ENCODE results near the gene KRT7. TPM values are rescaled to one million over a fixed set of nuclear protein-coding genes. Genes with fewer than 3 reads are reported as not detected.

KRT7 gene
- total RNA-seq, 1 donor from 2014 or later: 768 TPM

- TF ChIP-seq CTCF (conservative IDR thresholded peaks at IDR 0.05; ENCODE audit: low read depth, low read length): no peak
- DNase-seq (ENCODE audit: low read depth): no peak
Measured at GRCh38 chr12:52245962-52246569, 13.0 kb downstream of the KRT7 start.

GRCh38 chr12:52246720-52247621 lies 13.9 kb downstream of the KRT7 start:
- H3K4me3 ChIP-seq (ENCODE audit: low read depth, low read length): no peak overlapping the region
- no peak for TF ChIP-seq CTCF (conservative IDR thresholded peaks at IDR 0.05; ENCODE audit: low read depth, low read length)
- no peak for DNase-seq (ENCODE audit: low read depth)

More at GRCh38 chr12:52245962-52246569, 13.0 kb downstream of the KRT7 start:
- H3K4me3 ChIP-seq (ENCODE audit: low read depth, low read length): no peak overlapping the region

DNA sequence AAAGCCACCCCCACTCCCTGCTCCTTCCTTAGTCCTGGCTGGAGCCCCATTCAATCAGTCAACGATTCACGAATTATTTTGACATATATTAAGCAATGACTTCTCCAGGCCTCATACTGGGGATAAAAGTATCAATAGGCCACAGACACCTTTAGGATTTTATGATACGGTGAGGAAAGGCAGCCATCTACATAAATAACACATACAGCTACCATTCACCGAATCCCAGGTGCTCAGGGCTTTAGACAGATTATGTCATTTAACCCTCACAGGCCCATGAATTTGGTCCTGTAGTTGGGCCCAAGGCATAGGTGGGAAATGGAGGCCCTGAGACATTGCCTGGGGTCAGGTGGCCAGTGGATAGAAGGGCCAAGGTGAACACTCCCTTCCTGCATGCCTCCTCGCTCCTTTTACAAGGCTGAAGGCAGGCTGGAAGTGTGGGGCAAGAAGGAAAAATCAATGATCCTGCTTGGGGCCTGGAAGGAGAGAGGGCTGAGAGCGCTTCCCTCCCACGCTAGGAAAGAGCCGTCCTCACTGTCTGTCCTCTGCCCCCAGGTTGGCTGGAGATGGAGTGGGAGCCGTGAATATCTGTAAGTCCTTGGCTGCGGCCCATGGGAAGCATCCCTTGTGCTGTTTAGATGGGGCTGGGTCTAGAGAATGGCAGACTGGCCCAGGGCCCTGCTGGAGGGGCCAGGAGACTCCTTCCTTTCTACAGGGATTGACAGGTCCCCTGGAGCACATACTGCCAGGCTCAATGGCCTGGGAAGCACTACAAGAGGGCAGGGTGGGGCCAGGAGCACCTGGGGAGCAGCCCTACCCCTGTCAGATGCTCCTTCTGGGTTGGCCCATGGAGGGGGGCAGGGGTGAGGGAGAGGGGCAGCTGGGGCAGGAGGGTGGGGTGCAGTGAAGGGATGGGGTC lies 14.8 kb downstream of the KRT7 start:
- no peak for DNase-seq (ENCODE audit: low read depth)
- no peak overlapping the region for H3K4me3 ChIP-seq (ENCODE audit: low read depth, low read length)
- TF ChIP-seq CTCF (conservative IDR thresholded peaks at IDR 0.05; ENCODE audit: low read depth, low read length): no peak

DNA sequence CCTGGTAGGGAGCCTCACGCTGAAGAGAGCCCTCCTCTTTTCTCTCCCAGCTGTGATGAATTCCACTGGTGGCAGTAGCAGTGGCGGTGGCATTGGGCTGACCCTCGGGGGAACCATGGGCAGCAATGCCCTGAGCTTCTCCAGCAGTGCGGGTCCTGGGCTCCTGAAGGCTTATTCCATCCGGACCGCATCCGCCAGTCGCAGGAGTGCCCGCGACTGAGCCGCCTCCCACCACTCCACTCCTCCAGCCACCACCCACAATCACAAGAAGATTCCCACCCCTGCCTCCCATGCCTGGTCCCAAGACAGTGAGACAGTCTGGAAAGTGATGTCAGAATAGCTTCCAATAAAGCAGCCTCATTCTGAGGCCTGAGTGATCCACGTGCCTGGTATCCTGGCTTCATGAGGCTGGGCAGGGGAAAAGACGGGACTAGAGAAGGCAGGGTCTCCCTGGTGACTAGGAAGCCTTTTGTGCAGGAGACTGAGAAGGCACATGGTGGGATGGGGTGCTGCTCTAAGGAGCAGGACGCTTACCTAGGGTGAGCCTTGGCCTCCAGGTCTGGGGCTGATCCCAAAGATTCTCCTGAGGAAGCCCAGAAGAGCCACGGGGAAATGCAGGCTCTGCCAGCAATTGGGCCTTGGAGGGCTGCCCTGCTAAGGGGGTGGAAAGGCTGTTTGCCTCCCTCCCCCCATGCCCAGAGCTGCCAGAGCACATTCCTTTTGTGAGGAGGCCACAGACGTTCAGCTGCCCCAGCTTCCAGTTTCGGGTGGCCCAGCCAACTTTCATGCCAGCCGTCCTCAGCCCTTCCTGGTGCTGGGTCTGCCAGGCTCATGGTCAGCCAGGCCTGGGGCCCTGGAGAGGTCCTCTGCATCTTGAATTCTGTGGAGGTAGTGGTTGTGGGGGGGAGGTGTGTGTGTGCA lies 15.8 kb downstream of the KRT7 start:
- TF ChIP-seq CTCF (conservative IDR thresholded peaks at IDR 0.05; ENCODE audit: low read depth, low read length): no peak
- no peak for DNase-seq (ENCODE audit: low read depth)

GRCh38 chr12:52249511-52250047 lies 16.5 kb downstream of the KRT7 start:
- no peak for DNase-seq (ENCODE audit: low read depth)
- no peak overlapping the region for H3K4me3 ChIP-seq (ENCODE audit: low read depth, low read length)
- TF ChIP-seq CTCF (conservative IDR thresholded peaks at IDR 0.05; ENCODE audit: low read depth, low read length): no peak

More for the DNA sequence above, 15.8 kb downstream of the KRT7 start:
- no peak overlapping the region for H3K4me3 ChIP-seq (ENCODE audit: low read depth, low read length)
